ENCODE data around the gene ERAP2.
"Not testable (repeated sequence)": the region's sequence is repeated elsewhere in the genome, so short reads cannot be mapped to it uniquely, and the experiment has no call there.

Gene ERAP2

GRCh38 chr5:96930589-96930988, 54.3 kb downstream of the ERAP2 start:
- in situ Hi-C loops (cut with MboI; ENCODE audit: low sequenced_read_pairs), result no loop called here

GRCh38 chr5:96931037-96931436, 54.7 kb downstream of the ERAP2 start:
- in situ Hi-C loops (cut with MboI; ENCODE audit: low sequenced_read_pairs), result not testable (repeated sequence)

GRCh38 chr5:96931605-96932004, 55.3 kb downstream of the ERAP2 start:
- in situ Hi-C loops (cut with MboI; ENCODE audit: low sequenced_read_pairs), result no loop called here

- in situ Hi-C loops (cut with MboI; ENCODE audit: low sequenced_read_pairs), result no loop called here
These were observed 55.7 kb downstream of the ERAP2 start for GRCh38 chr5:96932026-96932425.

DNA sequence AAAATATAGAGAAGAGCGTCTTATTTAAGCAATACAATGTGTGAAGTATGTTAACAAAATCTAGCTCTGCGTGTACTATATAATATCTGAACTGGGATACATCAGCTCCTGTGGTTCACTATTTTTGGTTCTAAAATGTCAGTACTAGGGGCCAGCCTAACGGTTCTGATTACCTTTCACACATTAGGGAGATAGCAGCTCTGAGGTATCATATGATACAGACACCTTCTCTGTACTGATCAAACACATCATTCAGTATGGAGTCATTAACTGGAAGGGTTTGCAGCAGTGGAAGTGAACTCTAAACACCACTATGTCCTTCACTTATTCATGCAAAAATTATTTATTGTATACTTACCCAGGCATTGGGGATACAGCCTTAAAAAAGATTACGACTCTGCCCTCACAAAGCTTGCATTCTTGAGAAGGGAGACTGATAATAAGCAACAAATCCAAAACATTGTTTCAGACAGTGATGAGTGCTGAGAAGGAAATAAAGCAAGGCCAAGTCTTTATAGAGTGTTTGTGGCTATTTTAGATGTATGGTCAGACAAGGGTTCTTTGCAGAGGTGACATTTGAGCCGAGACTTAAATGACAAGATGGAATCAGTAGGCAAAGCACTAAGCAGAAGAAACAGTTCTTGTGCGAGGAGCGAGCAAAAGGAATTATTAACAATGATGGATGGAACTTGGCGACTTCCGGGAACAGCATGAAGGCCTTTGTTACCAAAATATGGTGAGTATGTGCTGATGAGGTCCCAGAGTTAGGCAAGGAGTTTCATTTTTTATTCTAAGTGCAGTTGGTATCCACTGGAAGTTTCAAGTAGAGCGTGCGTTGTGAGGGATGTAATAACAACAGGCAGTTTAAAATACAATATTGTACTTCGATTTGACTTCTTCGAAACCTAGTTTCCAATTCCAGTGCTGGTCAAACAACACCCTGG, 57.7 kb downstream of the ERAP2 start:
- in situ Hi-C loops (cut with MboI; ENCODE audit: low sequenced_read_pairs), result no loop called here

GRCh38 chr5:96934708-96935558, 58.6 kb downstream of the ERAP2 start:
- in situ Hi-C loops (cut with MboI; ENCODE audit: low sequenced_read_pairs), result no loop called here

GRCh38 chr5:96935559-96936430, 59.5 kb downstream of the ERAP2 start, which contains the start of gene LNPEP:
TSS of gene LNPEP (plus strand) at chr5:96936080. CDS start at chr5:96936156, 76 bp downstream.
- in situ Hi-C loops (cut with MboI; ENCODE audit: low sequenced_read_pairs), result no loop called here

DNA sequence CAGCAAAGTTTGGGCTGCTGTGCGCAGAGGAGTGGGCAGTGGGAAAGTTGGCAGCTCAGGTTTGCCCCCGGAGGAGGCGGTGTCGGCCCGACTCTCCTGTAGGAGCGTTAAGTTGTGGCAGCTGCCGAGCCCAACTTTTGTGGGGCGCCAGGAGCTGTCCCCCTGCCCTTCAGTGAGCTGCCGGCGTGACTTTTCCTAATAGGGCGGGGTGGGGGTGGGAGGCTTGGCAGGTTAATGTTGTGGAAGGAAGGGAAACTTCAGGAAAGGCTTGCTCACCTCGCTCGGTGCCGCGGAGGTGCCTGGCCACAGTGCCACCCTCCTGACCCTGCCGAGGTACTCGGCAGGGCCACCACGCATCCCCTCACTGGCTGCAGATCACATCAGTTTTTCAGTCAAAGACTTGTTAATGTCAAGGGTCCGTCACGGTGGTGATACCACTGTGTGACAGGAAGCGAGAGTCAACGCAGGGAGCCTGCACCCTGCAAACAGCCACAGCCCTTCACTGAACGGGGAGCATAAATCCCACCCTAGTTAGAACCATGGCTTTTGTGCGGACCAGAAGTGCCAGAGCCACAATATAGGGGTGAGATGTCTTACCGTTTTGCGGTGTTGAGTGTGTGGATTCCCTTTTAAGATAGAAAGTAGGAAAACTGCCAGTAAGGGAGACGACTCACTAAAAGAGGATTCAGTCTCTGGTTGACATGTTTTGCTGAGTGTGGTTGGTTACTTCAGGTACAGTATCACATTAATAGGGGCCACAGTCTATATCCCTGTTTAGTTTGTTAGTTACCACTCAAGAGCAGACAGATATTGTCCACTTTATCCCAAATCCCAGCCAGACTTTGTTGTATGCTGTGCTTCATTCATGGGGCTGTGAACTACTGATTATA, 60.4 kb downstream of the ERAP2 start:
- in situ Hi-C loops (cut with MboI; ENCODE audit: low sequenced_read_pairs), result no loop called here

DNA sequence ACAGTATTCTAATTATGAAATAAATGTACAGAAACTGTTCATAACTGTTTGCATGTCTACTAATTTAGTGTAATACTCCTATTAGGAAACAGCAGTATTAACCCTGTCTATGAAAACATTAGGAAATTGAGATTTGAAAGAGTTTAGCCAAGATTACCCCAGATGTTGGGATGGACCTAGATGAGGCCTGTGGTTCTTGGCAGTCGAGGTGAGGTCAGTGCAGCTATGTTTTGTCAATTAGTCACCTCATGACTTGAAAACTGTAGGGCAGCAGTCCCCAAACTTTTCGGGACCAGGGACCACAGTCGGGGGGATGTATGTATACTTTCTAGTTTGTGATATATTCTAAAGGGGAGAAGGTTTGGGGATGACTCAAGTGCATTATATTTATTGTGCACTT, 64.3 kb downstream of the ERAP2 start:
- in situ Hi-C loops (cut with MboI; ENCODE audit: low sequenced_read_pairs), result no loop called here

- in situ Hi-C loops (cut with MboI; ENCODE audit: low sequenced_read_pairs), result no loop called here
These were observed 64.8 kb downstream of the ERAP2 start for GRCh38 chr5:96941140-96941539.

DNA sequence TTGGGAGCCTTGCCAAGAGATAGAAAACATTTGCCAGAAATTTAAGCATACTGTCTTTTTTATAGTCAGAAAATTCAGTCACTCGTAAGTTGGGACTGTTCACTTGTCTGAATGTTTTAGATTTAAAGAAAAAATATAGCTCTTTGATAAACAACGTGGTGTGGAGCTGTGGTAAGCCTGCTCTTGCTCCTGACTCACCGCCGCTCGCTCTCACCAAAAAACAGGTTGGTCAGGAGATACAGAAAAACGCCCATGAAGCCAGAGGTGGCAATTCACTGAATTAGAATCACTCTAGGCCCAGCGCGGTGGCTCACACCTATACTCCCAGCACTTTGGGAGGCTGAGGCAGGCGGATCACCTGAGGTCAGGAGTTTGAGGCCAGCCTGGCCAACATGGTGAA, 65.8 kb downstream of the ERAP2 start:
- in situ Hi-C loops (cut with MboI; ENCODE audit: low sequenced_read_pairs), result no loop called here

DNA sequence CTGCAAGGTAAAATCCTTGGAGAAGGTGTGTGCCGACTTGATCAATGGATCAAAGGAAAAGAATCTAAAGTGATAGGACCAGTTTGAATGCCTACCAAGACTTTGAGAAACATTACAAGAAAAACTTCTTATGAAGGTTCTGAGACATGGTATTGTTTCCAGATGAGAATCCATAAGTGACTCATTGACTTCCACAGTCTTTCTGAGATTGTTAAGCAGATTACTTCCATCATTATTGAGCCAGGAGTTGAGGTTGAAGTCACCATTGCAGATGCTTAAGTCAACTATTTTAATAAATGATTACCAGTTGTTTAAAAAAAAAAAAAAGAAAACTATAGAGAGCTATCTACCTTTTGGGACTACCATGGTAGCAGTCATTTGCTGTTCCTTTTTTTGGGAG, 66.6 kb downstream of the ERAP2 start:
- in situ Hi-C loops (cut with MboI; ENCODE audit: low sequenced_read_pairs), result no loop called here

- in situ Hi-C loops (cut with MboI; ENCODE audit: low sequenced_read_pairs), result no loop called here
These were observed 67.5 kb downstream of the ERAP2 start for GRCh38 chr5:96943799-96944198.

- in situ Hi-C loops (cut with MboI; ENCODE audit: low sequenced_read_pairs), result no loop called here
These were observed 69.0 kb downstream of the ERAP2 start for GRCh38 chr5:96945144-96945897.

GRCh38 chr5:96946381-96946780, 70.1 kb downstream of the ERAP2 start:
- in situ Hi-C loops (cut with MboI; ENCODE audit: low sequenced_read_pairs), result no loop called here

GRCh38 chr5:96952118-96952750, 75.9 kb downstream of the ERAP2 start:
- in situ Hi-C loops (cut with MboI; ENCODE audit: low sequenced_read_pairs), result no loop called here

- in situ Hi-C loops (cut with MboI; ENCODE audit: low sequenced_read_pairs), result no loop called here
These were observed 76.9 kb downstream of the ERAP2 start for GRCh38 chr5:96952974-96953730.
